ENCODE data around the gene MIDN. TPM values are rescaled to one million over a fixed set of nuclear protein-coding genes. Genes with fewer than 3 reads are reported as not detected.

MIDN gene
- total RNA-seq, 2 experiments from 2014 or later, result 29.3 to 29.6 TPM

GRCh38 chr19:1216756-1217155, 31.6 kb upstream of the MIDN start:
- no peak for DNase-seq
- Mint-ChIP-seq H3K9me3 (no peaks in the 10 kb centered on the region), H3K36me3 (peaks cover 9% of the 10 kb centered on the region), H3K27me3 (no peaks in the 10 kb centered on the region), H3K4me1 (peaks cover 13% of the 10 kb centered on the region), H3K4me3 (no peak overlapping the region), H3K27ac (no peak overlapping the region)

- Mint-ChIP-seq H3K36me3 (peaks cover 9% of the 10 kb centered on the region), H3K27ac (no peak overlapping the region), H3K27me3 (no peaks in the 10 kb centered on the region), H3K4me3 (no peak overlapping the region), H3K9me3 (no peaks in the 10 kb centered on the region), H3K4me1 (peaks cover 13% of the 10 kb centered on the region)
- no peak for DNase-seq
Observed at GRCh38 chr19:1217366-1217765, 31.0 kb upstream of the MIDN start.

GRCh38 chr19:1218751-1219567, 29.4 kb upstream of the MIDN start:
- no peak for DNase-seq
- Mint-ChIP-seq H3K36me3 (peaks cover 2% of the 10 kb centered on the region), H3K27ac (no peak overlapping the region), H3K9me3 (no peaks in the 10 kb centered on the region), H3K4me3 (no peak overlapping the region), H3K4me1 (peaks cover 4% of the 10 kb centered on the region), H3K27me3 (no peaks in the 10 kb centered on the region)

GRCh38 chr19:1219786-1220476, 28.5 kb upstream of the MIDN start:
- no peaks in the 10 kb centered on the region for H3K4me1 Mint-ChIP-seq
- no peak overlapping the region for H3K4me3 Mint-ChIP-seq
- H3K27me3 Mint-ChIP-seq, result no peaks in the 10 kb centered on the region
- H3K9me3 Mint-ChIP-seq, result no peaks in the 10 kb centered on the region
- no peaks in the 10 kb centered on the region for H3K36me3 Mint-ChIP-seq
- DNase-seq, result no peak
- no peak overlapping the region for H3K27ac Mint-ChIP-seq

GRCh38 chr19:1220477-1220930, 27.9 kb upstream of the MIDN start:
- Mint-ChIP-seq H3K9me3 (no peaks in the 10 kb centered on the region), H3K36me3 (no peaks in the 10 kb centered on the region), H3K27me3 (no peaks in the 10 kb centered on the region), H3K27ac (no peak overlapping the region), H3K4me1 (no peaks in the 10 kb centered on the region), H3K4me3 (no peak overlapping the region)
- DNase-seq, result no peak

DNA sequence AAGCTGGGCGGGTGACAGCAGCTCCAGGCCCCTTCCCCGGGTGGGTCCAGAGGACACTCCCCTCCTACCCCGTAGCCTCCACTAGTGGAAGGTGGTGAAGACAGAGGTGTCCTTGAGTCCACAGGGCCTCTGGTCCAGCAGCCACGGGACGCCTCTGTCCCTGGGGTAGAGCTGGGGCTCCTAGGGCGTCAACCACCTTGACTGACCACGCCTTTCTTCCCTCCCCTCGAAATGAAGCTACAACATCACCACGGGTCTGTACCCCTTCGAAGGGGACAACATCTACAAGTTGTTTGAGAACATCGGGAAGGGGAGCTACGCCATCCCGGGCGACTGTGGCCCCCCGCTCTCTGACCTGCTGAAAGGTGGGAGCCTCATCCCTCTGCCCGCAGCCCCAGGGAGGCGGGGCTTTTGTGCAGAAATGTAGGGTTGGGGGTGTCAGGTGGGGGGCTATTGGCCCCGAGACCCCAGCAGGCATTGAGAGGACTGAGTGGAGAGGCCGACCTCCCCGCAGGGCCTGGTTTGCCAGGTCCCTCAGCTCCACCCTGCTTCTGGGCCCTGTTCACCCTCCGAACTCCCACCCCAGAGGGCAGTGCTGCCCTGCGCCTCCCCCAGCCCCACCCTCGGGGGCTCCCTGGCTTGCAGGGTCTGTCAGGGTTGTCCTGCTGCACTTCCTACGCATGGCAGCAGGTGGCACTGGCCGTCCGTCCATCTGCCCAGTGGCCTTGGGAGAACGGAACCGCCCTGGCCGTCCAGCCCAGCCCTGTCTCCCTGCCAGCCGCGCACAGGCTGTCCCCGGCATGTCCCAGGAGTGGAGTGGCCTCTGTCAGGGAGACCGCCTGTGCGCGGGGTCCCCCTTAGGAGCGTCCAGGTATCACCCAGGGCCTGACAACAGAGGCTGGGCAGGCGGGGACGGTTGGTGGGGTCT, 27.1 kb upstream of the MIDN start:
- no peak for DNase-seq
- Mint-ChIP-seq H3K27me3 (no peaks in the 10 kb centered on the region), H3K27ac (no peak overlapping the region), H3K36me3 (no peaks in the 10 kb centered on the region), H3K9me3 (no peaks in the 10 kb centered on the region), H3K4me1 (no peaks in the 10 kb centered on the region), H3K4me3 (no peak overlapping the region)

DNA sequence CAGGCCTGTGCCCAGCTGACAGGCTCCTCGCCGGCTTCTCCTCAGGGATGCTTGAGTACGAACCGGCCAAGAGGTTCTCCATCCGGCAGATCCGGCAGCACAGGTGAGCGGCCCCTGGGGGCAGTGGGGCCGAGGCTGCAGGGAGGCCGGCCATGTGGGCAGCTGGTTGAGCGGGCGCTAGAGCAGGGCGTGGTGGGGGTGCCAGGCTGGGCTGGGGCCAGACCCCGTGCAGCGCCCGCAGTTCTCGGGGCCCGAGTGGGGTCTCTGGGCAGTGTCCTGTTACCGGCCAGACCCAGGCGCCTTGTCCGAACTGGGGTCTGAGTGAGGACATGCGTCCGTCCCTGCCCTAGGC, 26.5 kb upstream of the MIDN start:
- Mint-ChIP-seq H3K27ac (no peak overlapping the region), H3K4me1 (no peaks in the 10 kb centered on the region)

GRCh38 chr19:1222394-1222793, 26.0 kb upstream of the MIDN start:
- Mint-ChIP-seq H3K9me3 (no peaks in the 10 kb centered on the region), H3K4me1 (no peaks in the 10 kb centered on the region), H3K27me3 (no peaks in the 10 kb centered on the region), H3K36me3 (no peaks in the 10 kb centered on the region), H3K4me3 (no peak overlapping the region), H3K27ac (no peak overlapping the region)
- no peak for DNase-seq

More for the DNA sequence above, 26.5 kb upstream of the MIDN start:
- no peak for DNase-seq
- no peaks in the 10 kb centered on the region for H3K36me3 Mint-ChIP-seq
- no peak overlapping the region for H3K4me3 Mint-ChIP-seq
- no peaks in the 10 kb centered on the region for H3K27me3 Mint-ChIP-seq
- no peaks in the 10 kb centered on the region for H3K9me3 Mint-ChIP-seq

GRCh38 chr19:1223018-1223855, 25.1 kb upstream of the MIDN start:
- DNase-seq, result no peak
- no peak overlapping the region for H3K4me3 Mint-ChIP-seq
- H3K27ac Mint-ChIP-seq, result no peak overlapping the region
- peaks cover 2% of the 10 kb centered on the region for H3K36me3 Mint-ChIP-seq
- no peaks in the 10 kb centered on the region for H3K9me3 Mint-ChIP-seq
- no peaks in the 10 kb centered on the region for H3K27me3 Mint-ChIP-seq
- H3K4me1 Mint-ChIP-seq, result no peaks in the 10 kb centered on the region

DNA sequence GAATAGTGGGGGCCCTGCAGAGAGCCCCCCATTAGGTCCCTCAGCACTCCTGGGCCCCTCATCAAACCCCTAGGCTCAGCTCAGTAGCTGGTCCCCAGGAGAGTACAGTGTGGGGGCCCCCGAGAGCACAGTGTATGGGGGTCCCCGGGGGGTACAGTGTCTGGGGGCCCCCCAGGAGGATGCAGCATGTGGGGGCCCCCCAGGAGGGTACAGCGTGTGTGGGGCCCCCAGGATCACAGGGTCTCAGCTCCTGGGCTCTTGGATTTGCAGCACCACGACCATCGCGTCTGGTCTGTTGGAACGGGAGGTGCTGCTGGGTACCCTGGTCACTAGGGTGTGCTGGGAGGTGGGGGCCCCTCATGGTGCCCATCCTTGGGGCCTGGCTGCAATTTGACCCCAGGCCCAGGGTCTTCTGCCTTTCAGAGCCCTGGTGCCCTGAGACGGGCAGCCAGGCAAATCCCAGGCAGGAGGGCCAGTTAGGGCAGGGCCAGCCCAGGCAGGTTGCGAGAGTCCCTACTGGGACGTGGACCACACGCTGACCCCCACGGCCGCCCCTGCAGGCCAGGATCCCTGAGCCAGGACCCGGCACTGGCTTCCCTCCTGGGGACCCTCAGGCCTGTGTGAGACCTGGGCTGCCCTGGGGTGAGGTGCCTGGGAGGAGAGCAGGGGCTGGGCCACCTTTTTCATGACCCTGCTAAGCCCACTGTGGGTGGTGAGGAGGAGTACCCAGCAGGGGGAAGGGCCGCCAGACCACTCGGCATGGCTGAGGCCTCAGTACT, 24.1 kb upstream of the MIDN start:
- Mint-ChIP-seq H3K27ac (no peak overlapping the region), H3K9me3 (no peaks in the 10 kb centered on the region), H3K4me3 (no peak overlapping the region), H3K36me3 (peaks cover 2% of the 10 kb centered on the region), H3K27me3 (no peaks in the 10 kb centered on the region), H3K4me1 (no peaks in the 10 kb centered on the region)
- no peak for DNase-seq

DNA sequence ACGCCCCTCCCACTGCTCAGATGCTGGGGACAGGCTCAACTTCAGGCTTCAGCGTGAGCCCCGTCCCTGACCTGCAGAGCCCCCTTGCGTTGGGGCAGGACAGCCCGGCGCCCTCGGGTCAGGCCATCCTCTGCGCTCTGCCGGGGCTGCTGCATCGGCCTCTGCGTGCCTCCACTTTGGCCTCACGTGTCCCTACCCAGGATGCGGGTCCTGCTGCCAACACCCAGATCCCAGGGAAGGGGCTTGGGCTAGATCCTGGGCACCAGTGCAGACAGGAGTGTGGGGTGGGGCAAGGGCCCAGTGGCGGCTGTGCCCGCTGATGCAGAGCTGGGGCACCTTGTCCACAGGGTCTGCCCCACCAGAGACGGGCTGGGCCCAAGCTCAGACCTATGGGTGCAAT, 23.5 kb upstream of the MIDN start:
- no peaks in the 10 kb centered on the region for H3K9me3 Mint-ChIP-seq
- DNase-seq, result no peak
- no peak overlapping the region for H3K4me3 Mint-ChIP-seq
- H3K27me3 Mint-ChIP-seq, result no peaks in the 10 kb centered on the region
- H3K36me3 Mint-ChIP-seq, result peaks cover 2% of the 10 kb centered on the region
- H3K4me1 Mint-ChIP-seq, result no peaks in the 10 kb centered on the region
- H3K27ac Mint-ChIP-seq, result no peak overlapping the region

GRCh38 chr19:1225440-1226226, 22.8 kb upstream of the MIDN start:
- H3K4me1 Mint-ChIP-seq, result no peaks in the 10 kb centered on the region
- DNase-seq, result no peak
- H3K9me3 Mint-ChIP-seq, result no peaks in the 10 kb centered on the region
- H3K4me3 Mint-ChIP-seq, result no peak overlapping the region
- H3K27me3 Mint-ChIP-seq, result no peaks in the 10 kb centered on the region
- peaks cover 2% of the 10 kb centered on the region for H3K36me3 Mint-ChIP-seq
- H3K27ac Mint-ChIP-seq, result no peak overlapping the region

- no peaks in the 10 kb centered on the region for H3K27me3 Mint-ChIP-seq
- no peaks in the 10 kb centered on the region for H3K4me1 Mint-ChIP-seq
- DNase-seq, result no peak
- H3K9me3 Mint-ChIP-seq, result no peaks in the 10 kb centered on the region
- H3K36me3 Mint-ChIP-seq, result peaks cover 2% of the 10 kb centered on the region
- H3K27ac Mint-ChIP-seq, result no peak overlapping the region
- H3K4me3 Mint-ChIP-seq, result no peak overlapping the region
Observed at GRCh38 chr19:1226227-1226518, 22.2 kb upstream of the MIDN start.
